ENCODE data around the gene FBXW11.

Gene FBXW11

DNA sequence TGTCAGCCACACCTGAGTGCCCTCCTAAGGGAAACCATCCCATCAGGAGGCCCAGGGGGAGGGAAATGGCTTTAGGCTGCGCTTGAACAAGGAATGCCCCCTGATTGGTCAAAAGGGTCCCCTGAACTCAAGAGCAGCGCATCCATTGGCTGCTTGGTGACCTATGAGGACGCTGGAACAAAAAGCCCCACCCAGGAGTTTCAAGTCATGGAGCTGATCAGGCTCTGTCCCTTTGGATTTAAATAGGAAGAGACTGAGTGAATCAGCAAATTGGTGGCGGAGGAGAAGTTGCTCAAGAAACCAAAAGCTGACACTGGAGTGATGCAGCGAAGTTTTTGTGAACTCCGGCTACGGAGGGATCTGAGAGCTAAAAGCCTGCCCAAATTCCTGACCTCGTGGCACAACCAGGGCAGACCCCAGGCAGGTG is 154.2 kb downstream of the FBXW11 start:
- H3K4me3 ChIP-seq (ENCODE audit: low read length): no peak overlapping the region
- H3K4me2 ChIP-seq (ENCODE audit: low read length): no peak overlapping the region
- H3K4me1 ChIP-seq (ENCODE audit: low read length): no peaks in the 10 kb centered on the region
- no peaks in the 10 kb centered on the region for H3K36me3 ChIP-seq (replicated peaks; ENCODE audit: low read depth, low read length)
- no peaks in the 10 kb centered on the region for H3K9me3 ChIP-seq (ENCODE audit: insufficient read depth, low read length)
- H2AFZ ChIP-seq (ENCODE audit: low read depth, low read length): no peak overlapping the region
- no peak overlapping the region for H3K9ac ChIP-seq (ENCODE audit: low read length)
- no peak for TF ChIP-seq EZH2phosphoT487 (IDR thresholded peaks at IDR 0.05; ENCODE audit: low read depth)
- TF ChIP-seq, protein P1, sequence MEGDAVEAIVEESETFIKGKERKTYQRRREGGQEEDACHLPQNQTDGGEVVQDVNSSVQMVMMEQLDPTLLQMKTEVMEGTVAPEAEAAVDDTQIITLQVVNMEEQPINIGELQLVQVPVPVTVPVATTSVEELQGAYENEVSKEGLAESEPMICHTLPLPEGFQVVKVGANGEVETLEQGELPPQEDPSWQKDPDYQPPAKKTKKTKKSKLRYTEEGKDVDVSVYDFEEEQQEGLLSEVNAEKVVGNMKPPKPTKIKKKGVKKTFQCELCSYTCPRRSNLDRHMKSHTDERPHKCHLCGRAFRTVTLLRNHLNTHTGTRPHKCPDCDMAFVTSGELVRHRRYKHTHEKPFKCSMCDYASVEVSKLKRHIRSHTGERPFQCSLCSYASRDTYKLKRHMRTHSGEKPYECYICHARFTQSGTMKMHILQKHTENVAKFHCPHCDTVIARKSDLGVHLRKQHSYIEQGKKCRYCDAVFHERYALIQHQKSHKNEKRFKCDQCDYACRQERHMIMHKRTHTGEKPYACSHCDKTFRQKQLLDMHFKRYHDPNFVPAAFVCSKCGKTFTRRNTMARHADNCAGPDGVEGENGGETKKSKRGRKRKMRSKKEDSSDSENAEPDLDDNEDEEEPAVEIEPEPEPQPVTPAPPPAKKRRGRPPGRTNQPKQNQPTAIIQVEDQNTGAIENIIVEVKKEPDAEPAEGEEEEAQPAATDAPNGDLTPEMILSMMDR (IDR thresholded peaks at IDR 0.05; ENCODE audit: low read depth, low read length): no peak
- no peaks in the 10 kb centered on the region for H3K27me3 ChIP-seq (ENCODE audit: low read depth, low read length)
- no peak overlapping the region for H3K27ac ChIP-seq (ENCODE audit: low read length)
- 0 out of 2 replicates have a peak, but pooled peaks cover 3% of the 10 kb centered on the region for H4K20me1 ChIP-seq (ENCODE audit: insufficient read depth, low read length)
- H3K79me2 ChIP-seq (ENCODE audit: low read length): no peaks in the 10 kb centered on the region

DNA sequence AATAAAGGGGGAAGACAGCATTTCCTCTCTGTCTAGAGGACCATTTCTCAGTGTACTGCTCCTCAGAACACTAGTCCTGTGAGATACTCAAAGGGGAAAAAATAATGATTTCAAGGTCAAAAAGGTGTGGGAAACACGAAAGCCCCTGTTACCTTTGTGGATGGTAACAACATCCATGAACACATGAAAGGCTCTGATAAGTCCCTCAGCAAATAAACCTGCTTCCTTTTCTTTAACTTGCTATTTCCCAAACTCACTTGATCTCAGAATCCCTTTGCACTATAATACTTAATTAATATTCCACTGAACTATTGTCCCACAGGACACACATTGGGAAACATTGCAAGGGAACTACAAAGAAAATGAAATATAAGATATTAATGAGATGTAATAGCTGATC is 155.2 kb downstream of the FBXW11 start:
- no peak for TF ChIP-seq EZH2phosphoT487 (IDR thresholded peaks at IDR 0.05; ENCODE audit: low read depth)
- TF ChIP-seq, protein P1 (IDR thresholded peaks at IDR 0.05; ENCODE audit: low read depth, low read length): no peak
- Histone ChIP-seq H3K36me3 (replicated peaks; ENCODE audit: low read depth, low read length) (no peaks in the 10 kb centered on the region), H3K79me2 (ENCODE audit: low read length) (no peaks in the 10 kb centered on the region), H2AFZ (ENCODE audit: low read depth, low read length) (no peak overlapping the region), H3K9ac (ENCODE audit: low read length) (no peak overlapping the region), H3K27ac (ENCODE audit: low read length) (no peak overlapping the region), H3K4me3 (ENCODE audit: low read length) (no peak overlapping the region), H3K27me3 (ENCODE audit: low read depth, low read length) (no peaks in the 10 kb centered on the region), H3K9me3 (ENCODE audit: insufficient read depth, low read length) (no peaks in the 10 kb centered on the region), H3K4me2 (ENCODE audit: low read length) (no peak overlapping the region), H4K20me1 (ENCODE audit: insufficient read depth, low read length) (0 out of 2 replicates have a peak, but pooled peaks cover 3% of the 10 kb centered on the region), H3K4me1 (ENCODE audit: low read length) (no peaks in the 10 kb centered on the region)

DNA sequence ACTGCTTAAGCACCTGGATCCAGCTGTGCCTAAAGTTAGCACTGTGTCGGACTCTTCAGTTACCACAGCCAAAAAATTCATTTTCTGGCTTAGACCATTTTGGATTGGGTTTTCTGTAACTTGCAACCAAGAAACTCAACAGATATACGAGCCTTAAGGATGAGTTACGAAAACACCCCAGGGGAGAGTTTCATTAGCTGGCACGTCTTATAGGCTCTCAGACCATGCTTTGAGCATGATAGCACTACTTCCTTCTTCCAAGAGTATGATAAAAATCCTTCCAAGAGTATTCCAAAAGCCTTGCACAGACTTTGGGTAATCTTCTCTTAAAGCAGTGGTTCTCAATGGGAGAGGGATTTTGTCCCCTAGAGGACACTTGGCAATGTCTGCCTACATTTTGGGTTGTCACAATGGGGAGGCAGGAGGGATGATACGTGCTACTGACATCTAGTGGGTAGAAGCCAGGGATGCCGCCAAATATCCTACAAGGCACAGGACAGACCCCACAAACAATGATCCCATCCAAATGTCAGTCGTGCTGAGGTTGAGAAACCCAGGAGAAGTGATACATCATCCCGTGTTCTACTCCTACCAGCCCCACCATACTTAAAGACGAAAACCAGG is 156.0 kb downstream of the FBXW11 start:
- Histone ChIP-seq H4K20me1 (ENCODE audit: insufficient read depth, low read length) (0 out of 2 replicates have a peak, but pooled peaks cover 3% of the 10 kb centered on the region), H3K36me3 (replicated peaks; ENCODE audit: low read depth, low read length) (no peaks in the 10 kb centered on the region), H3K4me1 (ENCODE audit: low read length) (no peaks in the 10 kb centered on the region), H3K4me3 (ENCODE audit: low read length) (no peak overlapping the region), H2AFZ (ENCODE audit: low read depth, low read length) (no peak overlapping the region), H3K79me2 (ENCODE audit: low read length) (no peaks in the 10 kb centered on the region), H3K9ac (ENCODE audit: low read length) (no peak overlapping the region), H3K4me2 (ENCODE audit: low read length) (no peak overlapping the region), H3K27ac (ENCODE audit: low read length) (no peak overlapping the region), H3K9me3 (ENCODE audit: insufficient read depth, low read length) (no peaks in the 10 kb centered on the region), H3K27me3 (ENCODE audit: low read depth, low read length) (no peaks in the 10 kb centered on the region)
- no peak for TF ChIP-seq EZH2phosphoT487 (IDR thresholded peaks at IDR 0.05; ENCODE audit: low read depth)
- TF ChIP-seq, protein P1 (IDR thresholded peaks at IDR 0.05; ENCODE audit: low read depth, low read length): peak; percentile 58

DNA sequence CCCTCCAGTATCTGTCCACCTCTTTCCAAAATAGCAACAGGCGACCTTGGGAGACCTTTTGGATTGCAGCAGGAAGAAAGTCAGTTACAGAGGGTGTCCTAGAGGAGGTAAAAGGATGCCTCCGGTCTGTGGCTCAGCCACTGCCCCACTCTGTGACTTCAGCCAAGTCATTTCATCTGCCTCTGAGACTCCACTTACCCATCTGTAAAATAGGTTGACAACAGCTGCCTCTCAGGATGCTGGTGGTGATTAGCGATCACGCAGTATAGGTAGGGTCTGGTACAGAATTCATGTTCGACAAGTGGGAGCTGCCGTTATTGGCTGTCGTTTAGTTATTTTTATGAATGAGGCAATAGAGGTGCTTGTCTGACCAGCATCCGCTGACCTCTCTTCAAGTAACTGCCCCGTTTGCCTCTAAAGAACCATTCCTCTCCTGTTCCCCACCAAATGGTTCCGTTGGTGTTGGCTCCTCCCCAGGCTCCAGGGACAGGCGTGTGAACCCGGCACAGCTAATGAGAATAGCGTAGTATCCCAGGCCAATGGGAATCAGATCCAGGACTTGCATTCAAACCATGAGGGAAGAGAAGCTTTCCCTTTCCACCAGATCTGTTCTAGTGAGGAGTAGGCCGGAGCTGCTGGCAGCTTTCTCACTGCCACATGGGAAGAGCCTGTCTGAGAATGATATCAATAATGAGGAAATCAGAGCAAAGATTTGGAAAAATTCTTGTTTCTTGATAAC is 156.7 kb downstream of the FBXW11 start:
- Histone ChIP-seq H3K4me3 (ENCODE audit: low read length) (no peak overlapping the region), H3K79me2 (ENCODE audit: low read length) (no peaks in the 10 kb centered on the region), H3K9ac (ENCODE audit: low read length) (no peak overlapping the region), H3K9me3 (ENCODE audit: insufficient read depth, low read length) (no peaks in the 10 kb centered on the region), H3K27ac (ENCODE audit: low read length) (no peak overlapping the region), H3K27me3 (ENCODE audit: low read depth, low read length) (no peaks in the 10 kb centered on the region), H3K4me1 (ENCODE audit: low read length) (no peaks in the 10 kb centered on the region), H3K4me2 (ENCODE audit: low read length) (no peak overlapping the region), H2AFZ (ENCODE audit: low read depth, low read length) (no peak overlapping the region), H3K36me3 (replicated peaks; ENCODE audit: low read depth, low read length) (no peaks in the 10 kb centered on the region), H4K20me1 (ENCODE audit: insufficient read depth, low read length) (0 out of 2 replicates have a peak, but pooled peaks cover 3% of the 10 kb centered on the region)
- TF ChIP-seq, protein P1 (IDR thresholded peaks at IDR 0.05; ENCODE audit: low read depth, low read length): no peak
- TF ChIP-seq EZH2phosphoT487 (IDR thresholded peaks at IDR 0.05; ENCODE audit: low read depth): no peak

Measured in OCI-LY3 (cell line).